ENCODE results near the gene ARCN1. TPM values are rescaled to one million over a fixed set of nuclear protein-coding genes. Genes with fewer than 3 reads are reported as not detected.

ARCN1 gene
- total RNA-seq, 2 donors from 2014 or later = 103 to 111 TPM

GRCh38 chr11:118628031-118628430 lies 55.8 kb downstream of the ARCN1 start:
- H3K36me3 ChIP-seq = peaks cover 80% of the 10 kb centered on the region
- peak overlapping the region; percentile 68 to 86 for H3K27ac ChIP-seq
- no peak for TF ChIP-seq CTCF (IDR thresholded peaks at IDR 0.05)
- H3K27me3 ChIP-seq = no peaks in the 10 kb centered on the region
- H3K4me1 ChIP-seq = peaks cover 0 to 76% of the 10 kb centered on the region in 2 donors
- H3K9me3 ChIP-seq = no peaks in the 10 kb centered on the region
- no peak for DNase-seq (ENCODE audit: low spot score)
- no peak overlapping the region for H3K4me3 ChIP-seq

GRCh38 chr11:118628432-118628831 lies 56.2 kb downstream of the ARCN1 start:
- Histone ChIP-seq H3K4me3 (no peak overlapping the region), H3K4me1 (peaks cover 0 to 76% of the 10 kb centered on the region in 2 donors), H3K9me3 (no peaks in the 10 kb centered on the region), H3K36me3 (peaks cover 84% of the 10 kb centered on the region), H3K27ac (peak overlapping the region; percentile 68 to 86), H3K27me3 (no peaks in the 10 kb centered on the region)
- no peak for DNase-seq (ENCODE audit: low spot score)
- TF ChIP-seq CTCF (IDR thresholded peaks at IDR 0.05) = no peak

- Histone ChIP-seq H3K9me3 (no peaks in the 10 kb centered on the region), H3K4me3 (no peak overlapping the region), H3K27me3 (no peaks in the 10 kb centered on the region), H3K36me3 (peaks cover 87% of the 10 kb centered on the region), H3K27ac (peak overlapping the region; percentile 68 to 86), H3K4me1 (peaks cover 0 to 78% of the 10 kb centered on the region in 2 donors)
- no peak for DNase-seq (ENCODE audit: low spot score)
- TF ChIP-seq CTCF (IDR thresholded peaks at IDR 0.05) = no peak
Observed at GRCh38 chr11:118628861-118629549, 56.8 kb downstream of the ARCN1 start.

- no peaks in the 10 kb centered on the region for H3K9me3 ChIP-seq
- no peak for TF ChIP-seq CTCF (IDR thresholded peaks at IDR 0.05)
- no peak overlapping the region for H3K4me3 ChIP-seq
- no peak for DNase-seq (ENCODE audit: low spot score)
- peaks cover 0 to 85% of the 10 kb centered on the region in 2 donors for H3K4me1 ChIP-seq
- no peaks in the 10 kb centered on the region for H3K27me3 ChIP-seq
- H3K36me3 ChIP-seq = peaks cover 80% of the 10 kb centered on the region
- H3K27ac ChIP-seq = peak overlapping the region in 1 of 2 donors; percentile 68
Observed at GRCh38 chr11:118629761-118630661, 57.8 kb downstream of the ARCN1 start.

- peaks cover 79% of the 10 kb centered on the region for H3K36me3 ChIP-seq
- H3K27ac ChIP-seq = no peak overlapping the region
- no peak for TF ChIP-seq CTCF (IDR thresholded peaks at IDR 0.05)
- DNase-seq (ENCODE audit: low spot score) = no peak
- no peaks in the 10 kb centered on the region for H3K9me3 ChIP-seq
- H3K27me3 ChIP-seq = no peaks in the 10 kb centered on the region
- H3K4me3 ChIP-seq = no peak overlapping the region
- H3K4me1 ChIP-seq = peaks cover 0 to 93% of the 10 kb centered on the region in 2 donors
Observed at GRCh38 chr11:118631142-118631909, 59.1 kb downstream of the ARCN1 start.

Measured in right atrium auricular region (tissue), 2 donors.